Globus pallidus (tissue), 1 donor: ENCODE data around the gene HYCC1.
"Not testable (repeated sequence)": the region's sequence is repeated elsewhere in the genome, so short reads cannot be mapped to it uniquely, and the experiment has no call there.

Experiments
- DNase-seq: peaks from one replicate; pipeline ENCODE4 v3.0.0-alpha.2; 2015; ENCODE audit warnings: low spot score

HYCC1 gene

DNA sequence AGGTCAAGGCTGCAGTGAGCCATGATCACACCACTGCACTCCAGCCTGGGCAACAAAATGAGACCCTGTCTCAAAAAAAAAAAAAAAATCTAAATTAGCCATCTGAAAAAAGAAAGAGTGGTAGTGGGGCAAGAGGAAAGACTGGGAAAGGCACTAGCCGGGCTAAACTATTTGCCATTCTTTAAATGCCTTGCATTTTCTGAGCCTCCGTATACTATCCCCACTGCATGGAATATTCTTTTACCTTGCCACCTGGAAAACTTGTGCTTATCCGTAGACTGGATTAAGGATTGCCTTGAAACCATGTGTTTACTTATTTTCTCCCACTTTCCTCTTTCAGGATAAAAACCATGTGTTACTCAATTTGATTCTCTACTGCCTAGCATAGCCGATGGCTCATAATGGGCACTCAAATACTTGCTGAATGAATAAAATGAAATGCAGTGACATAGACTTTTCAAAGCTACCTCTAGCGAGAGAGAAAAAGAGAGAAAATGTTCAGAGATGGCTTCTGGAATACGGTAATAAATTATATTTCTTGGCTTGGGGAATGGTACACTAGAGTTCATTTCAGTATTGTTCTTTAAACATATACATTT is 30.6 kb downstream of the HYCC1 start:
- no peak for DNase-seq

DNA sequence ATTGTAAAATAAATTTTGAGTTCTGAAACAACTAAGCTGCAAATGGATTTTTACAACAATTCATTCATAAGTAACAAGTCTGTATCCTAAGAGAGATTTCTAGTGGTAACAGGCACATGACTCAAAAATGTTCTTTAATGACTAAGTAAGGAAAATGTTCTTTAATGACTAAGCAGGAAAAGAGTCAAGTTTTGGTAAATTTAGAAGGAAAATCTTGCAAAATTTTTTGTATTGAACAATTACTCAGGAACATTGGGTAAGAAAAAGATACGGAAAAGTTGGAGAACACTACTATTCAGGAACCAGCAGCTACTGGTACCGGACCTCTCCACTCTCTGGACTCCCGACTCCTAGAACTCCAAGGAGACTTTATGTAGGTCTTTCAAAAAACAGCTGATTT is 33.5 kb downstream of the HYCC1 start:
- no peak for DNase-seq

DNA sequence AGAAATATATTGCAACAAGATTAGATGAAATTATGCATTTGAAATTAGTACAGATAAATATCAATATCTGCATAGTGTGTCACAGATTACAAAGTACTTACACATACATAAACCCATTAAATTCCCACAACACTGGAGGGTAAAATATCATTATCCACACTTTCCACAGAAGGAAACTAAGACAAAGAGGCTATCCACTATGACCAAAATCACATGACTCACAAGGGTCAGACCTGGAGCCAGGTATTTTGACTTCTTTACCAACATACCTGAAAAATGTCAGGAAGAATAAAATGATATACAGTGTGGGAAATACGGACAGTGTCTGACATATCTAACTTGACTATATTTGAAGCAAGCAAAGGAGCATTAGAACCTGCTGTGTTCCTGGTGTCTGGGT is 34.1 kb downstream of the HYCC1 start:
- DNase-seq: no peak

DNA sequence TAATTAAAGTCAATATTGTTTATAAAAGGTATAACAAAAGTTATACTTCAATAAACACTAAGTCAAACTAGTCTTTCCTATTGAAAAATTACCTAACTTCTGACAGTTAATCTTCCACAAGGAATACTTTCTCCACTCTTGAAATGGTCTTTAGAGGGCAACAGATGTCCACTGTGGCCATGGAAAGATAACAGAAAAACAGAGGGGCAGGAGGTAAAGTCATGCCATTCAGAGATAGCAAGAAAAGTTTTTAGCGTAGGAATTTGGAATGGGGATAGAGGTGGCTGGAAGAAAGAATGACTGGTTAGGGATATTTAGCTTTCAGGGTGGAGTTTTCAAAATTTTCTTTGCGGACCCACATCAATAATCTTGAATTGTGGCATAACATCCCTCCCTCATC is 34.7 kb downstream of the HYCC1 start:
- no peak for DNase-seq

DNA sequence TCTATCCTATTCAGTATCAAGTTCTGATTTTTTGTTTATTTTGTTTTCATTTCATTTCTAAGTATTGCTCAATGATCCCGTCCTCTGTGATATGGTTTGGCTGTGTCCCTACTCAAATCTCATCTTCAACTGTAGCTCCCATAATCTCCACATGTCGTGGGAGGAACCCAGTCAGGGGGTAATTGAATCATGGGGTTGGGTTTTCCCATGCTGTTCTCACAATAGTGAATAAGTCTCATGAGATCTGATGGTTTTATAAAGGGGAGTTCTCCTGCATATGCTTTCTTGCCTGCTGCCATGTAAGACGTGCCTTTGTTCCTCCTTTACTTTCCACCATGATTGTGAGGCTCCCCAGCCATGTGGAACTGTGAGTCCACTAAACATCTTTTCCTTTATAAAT is 39.3 kb downstream of the HYCC1 start:
- not testable (repeated sequence) for DNase-seq

DNA sequence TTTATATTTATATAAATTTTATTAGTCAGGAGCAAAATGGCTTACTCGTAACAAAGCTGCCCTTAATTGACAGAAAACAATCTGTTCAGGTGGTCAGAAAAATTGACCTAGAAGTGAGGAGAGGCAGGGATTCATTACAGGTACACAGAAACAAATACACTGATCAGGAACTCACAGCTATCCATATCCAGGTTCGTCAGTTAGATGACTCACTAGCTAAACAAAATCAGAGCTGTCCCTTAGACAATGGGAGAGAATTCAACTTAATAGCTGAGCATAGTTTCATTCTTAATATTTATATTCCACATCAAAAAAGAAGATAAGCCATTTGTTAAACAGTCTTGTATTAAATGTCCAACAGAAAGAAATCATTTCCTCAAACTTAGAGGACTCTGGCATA is 41.7 kb downstream of the HYCC1 start:
- DNase-seq: no peak

DNA sequence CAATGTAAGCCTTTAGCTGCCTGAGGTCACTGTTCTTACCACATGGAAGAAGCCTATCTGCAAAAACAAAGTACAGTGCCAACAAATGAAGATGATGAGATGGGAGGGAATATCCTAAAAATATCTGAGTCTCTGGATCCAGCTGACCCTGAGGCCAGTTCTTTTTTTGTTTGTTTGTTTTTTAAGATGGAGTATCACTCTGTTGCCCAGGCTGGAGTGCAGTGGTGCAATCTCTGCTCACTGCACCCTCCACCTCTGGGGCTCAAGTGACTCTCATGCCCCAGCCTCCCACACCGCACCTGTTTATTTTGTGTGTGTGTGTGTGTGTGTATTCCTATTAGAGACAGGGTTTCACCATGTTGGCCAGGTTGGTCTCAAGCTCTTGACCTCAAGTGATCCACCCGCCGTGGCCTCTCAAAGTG is 44.9 kb downstream of the HYCC1 start:
- DNase-seq: no peak
